ENCODE data around the gene CLCN6.

DNA sequence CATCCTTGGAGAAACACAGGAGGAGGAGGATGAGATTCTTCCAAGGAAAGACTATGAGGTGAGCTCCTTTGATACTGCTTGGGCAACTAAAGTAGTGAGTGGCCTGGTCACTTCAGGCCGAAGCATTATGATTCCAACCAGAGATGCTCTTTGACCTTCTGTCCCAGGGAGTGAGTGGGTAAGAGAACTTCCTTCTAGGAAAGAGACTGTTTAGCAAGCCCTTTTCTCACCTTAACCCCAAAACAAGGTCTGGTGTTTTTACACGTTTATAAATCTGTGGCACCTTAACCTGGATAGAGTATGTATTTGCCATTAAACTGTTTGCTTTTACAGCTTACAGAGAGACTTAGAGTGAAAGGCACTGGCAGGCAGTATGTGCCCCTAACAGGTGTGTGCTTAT is 1.1 kb downstream of the CLCN6 start:
- TF ChIP-seq, protein P1, sequence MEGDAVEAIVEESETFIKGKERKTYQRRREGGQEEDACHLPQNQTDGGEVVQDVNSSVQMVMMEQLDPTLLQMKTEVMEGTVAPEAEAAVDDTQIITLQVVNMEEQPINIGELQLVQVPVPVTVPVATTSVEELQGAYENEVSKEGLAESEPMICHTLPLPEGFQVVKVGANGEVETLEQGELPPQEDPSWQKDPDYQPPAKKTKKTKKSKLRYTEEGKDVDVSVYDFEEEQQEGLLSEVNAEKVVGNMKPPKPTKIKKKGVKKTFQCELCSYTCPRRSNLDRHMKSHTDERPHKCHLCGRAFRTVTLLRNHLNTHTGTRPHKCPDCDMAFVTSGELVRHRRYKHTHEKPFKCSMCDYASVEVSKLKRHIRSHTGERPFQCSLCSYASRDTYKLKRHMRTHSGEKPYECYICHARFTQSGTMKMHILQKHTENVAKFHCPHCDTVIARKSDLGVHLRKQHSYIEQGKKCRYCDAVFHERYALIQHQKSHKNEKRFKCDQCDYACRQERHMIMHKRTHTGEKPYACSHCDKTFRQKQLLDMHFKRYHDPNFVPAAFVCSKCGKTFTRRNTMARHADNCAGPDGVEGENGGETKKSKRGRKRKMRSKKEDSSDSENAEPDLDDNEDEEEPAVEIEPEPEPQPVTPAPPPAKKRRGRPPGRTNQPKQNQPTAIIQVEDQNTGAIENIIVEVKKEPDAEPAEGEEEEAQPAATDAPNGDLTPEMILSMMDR (IDR thresholded peaks at IDR 0.05; ENCODE audit: poor library complexity): no peak
- no peak for TF ChIP-seq EZH2phosphoT487 (IDR thresholded peaks at IDR 0.05; ENCODE audit: low read depth, severe bottlenecking, unreplicated experiment)
